NCI-H1417 treated with DMSO at 0.1 percent for 48 hours (cell line): ENCODE results near the gene METTL27.
"Not testable (repeated sequence)": the region's sequence is repeated elsewhere in the genome, so short reads cannot be mapped to it uniquely, and the experiment has no call there.

Source experiments
- DNase-seq: peaks from one replicate; lab custom pipeline; 2025; lab: John Stamatoyannopoulos, UW

The METTL27 gene

DNA sequence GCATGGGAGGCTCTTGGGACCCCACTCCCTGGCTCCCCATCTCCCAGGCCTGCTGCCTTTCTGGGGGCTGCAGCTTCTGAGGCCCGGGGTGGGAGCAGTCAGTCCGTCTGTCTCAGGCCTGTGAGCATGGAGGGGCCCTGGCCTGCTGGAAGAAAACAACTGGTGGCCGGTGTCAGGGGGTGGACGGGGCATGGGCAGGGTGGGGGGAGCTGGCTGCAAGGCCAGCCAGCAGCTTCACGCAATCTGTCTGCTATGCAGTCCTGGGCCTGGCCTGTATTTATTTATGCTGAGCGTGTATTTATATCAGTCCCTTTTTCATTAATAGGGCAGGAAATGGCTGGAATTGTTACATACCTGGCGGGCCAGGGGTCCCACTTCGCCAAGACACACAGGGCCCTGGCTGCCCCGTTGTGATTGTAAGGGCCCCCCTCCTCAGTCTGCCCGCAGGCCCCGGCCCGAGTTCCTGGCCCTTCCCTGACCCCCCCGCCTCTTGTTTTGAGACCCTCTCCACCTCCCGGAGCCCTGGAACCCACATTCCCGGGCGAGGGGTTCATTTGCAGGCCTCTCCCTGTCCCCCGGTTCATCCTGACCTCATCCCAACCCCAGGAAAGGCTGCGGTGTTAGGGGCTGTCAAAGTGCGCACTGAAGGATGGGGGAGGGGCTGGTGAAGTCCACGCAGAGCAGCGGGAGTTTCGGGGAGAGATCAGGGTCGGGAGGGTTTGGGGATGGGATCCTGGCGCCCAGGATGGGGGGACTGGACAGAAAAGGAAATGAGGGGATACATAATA lies 26.9 kb upstream of the METTL27 start:
- no peak for DNase-seq

- no peak for DNase-seq
These were observed 24.1 kb upstream of the METTL27 start for GRCh38 chr7:73866446-73866767.

DNA sequence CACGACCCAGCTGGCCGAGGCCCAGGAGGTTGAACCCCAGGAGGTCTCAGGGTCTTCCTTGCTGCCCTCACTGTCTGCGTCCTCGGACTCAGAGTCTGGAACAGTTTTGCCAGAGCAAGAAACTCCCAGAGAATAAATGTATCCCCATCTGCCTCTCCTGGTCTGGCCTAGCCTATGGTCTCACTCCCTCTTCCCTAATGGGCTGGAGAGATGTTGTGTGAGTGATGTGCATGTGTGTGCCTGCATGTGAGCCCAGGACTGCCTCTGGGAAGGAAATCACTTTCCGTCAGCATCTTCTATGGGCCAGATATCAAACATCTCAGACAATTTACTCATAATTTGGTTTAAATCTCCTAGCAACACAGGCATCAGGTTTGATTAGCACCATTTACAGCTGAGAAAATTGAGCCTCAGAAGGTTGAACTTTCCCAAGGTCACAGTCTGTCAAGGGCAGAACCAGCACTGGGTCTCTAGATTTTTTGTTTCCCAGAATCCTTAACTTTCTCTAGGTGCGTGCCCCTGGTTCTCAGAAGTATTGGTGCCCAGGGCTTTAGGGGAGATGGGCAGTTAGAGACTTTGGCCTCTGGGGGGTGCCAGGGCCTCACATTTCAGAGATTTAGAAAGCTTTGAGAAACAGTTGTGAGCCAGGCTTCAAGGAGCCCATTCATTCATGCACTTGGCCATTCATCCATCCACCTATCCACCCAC lies 23.6 kb upstream of the METTL27 start:
- DNase-seq, result no peak

DNA sequence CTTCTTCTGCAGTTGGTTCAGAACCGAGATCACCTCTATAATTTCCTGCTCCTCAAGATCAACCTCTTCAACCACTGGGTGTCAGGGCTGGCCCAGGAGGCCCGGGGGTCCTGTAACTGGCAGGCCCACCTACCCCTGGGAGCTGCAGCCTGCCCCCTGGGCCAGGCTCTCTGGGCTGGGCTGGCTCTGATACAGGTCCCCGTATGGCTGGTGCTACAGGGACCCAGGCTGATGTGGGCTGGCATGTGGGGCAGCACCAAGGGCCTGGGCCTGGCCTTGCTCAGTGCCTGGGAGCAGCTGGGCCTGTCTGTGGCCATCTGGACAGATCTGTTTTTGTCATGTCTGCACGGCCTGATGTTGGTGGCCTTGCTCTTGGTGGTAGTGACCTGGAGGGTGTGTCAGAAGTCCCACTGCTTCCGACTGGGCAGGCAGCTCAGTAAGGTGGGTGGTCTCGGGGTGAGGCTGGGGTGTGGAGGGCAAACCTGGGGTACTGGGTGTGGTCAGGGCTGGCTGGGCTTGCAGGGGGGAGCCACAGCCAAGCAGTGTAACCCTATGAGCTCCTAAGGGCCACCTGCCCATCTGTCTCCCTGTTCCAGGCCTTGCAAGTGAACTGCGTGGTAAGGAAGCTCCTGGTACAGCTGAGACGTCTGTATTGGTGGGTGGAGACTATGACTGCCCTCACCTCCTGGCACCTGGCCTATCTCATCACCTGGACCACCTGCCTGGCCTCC lies 22.8 kb upstream of the METTL27 start:
- no peak for DNase-seq

DNA sequence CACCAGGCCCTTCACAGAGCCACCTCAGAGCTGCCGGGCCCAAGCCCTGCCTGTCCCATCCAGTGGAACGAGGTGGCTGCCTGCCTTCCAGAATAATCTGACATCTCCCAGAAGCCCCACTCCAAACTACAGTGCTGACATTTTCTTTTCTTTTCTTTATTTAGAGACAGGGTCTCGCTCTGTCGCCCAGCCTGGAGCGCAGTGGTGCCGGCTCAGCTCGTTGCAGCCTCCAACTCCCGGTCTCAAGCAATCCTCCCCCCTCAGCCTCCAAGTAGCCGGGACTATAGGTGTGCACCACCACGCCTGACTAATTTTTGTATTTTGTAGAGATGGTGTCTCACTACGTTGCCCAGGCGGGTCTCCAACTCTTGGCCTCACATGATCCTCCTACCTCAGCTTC lies 19.0 kb upstream of the METTL27 start:
- DNase-seq, result no peak

DNA sequence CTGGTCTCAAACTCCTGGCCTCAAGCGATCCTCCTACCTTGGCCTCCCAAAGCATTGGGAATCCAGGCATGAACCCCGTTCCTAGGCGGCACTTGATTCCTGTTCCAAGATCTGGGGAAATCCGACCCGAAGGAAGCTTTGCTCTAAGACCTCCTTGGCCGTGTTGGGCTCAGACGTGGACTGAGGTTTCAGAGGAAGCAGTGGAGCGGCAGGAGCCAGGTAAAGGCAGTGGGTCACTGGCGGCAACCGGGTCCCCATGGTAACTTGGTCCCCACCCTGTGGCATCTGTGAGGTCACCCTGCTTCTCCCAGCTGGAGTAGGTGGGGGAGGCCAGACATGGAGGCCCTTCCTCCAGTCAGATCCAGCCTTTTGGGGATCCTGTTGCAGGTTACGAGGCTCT lies 18.5 kb upstream of the METTL27 start, which contains the start of gene TMEM270:
TSS of gene TMEM270 (plus strand) at position 301 of the 400 bp plus-strand sequence. CDS start at position 337, 36 bp downstream.
- DNase-seq, result no peak

- DNase-seq, result no peak
These were observed 16.5 kb upstream of the METTL27 start for GRCh38 chr7:73858807-73859206.

- DNase-seq, result no peak
These were observed 14.6 kb upstream of the METTL27 start for GRCh38 chr7:73856941-73857340.

DNA sequence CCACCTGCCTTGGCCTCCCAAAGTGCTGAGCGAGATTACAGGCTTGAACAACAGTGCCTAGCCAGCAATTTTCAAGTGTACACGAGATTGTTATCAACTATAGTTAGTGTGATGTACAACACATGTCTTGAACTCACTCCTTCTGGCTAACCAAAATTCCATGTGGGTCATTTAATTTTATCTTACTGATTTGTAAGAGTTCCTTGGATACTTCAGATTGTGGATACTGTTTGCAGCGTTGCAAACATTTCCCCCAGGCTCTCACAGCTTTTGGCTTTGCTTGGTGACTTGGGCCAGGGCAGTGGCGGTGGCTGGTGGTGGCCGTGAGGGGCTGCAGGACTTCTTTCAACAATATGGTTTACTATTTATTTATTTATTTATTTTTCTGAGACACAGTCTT lies 10.2 kb upstream of the METTL27 start:
- no peak for DNase-seq

DNA sequence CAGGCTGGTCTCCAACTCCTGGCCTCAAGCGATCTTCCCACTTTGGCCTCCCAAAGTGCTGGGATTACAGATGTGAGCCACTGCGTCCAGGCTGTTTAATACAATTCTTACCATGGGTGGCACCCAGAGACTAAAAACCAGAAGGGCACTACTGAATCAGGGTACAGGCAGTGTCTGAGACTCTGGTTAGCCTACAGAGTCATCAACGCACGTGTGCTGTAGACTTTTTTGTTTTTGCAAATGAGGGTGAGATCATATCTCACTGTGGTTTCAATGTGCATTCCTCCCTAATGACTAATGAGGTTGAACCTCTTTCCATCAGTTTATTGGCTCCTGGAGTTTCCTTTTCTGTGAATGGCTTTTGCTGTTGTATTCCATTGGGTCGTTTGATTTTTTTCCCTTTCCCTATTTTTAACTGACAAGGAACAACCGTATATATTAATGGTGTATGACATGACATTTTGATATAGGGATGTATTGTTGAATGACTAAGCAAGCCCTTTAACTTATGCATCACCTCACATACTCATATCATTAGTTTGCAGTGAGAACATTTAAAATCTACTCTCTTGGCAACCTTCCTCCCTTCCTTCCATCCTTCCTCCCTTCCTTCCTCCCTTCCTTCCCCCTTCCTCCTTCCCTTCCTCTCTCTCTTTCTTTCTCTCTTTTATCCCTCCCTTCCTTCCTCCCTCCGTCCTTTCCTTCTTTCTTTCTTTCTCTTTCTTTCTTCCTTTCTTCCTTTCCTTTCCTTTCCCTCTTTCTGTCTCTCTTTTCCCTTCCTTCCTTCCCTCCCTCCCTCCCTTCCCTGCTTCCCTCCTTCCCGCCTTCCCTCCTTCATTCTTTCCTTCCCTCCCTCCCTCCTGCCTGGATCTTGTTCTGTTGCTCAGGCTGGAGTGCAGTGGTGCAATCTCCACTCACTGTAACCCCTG lies 9.4 kb upstream of the METTL27 start:
- DNase-seq, result no peak

DNA sequence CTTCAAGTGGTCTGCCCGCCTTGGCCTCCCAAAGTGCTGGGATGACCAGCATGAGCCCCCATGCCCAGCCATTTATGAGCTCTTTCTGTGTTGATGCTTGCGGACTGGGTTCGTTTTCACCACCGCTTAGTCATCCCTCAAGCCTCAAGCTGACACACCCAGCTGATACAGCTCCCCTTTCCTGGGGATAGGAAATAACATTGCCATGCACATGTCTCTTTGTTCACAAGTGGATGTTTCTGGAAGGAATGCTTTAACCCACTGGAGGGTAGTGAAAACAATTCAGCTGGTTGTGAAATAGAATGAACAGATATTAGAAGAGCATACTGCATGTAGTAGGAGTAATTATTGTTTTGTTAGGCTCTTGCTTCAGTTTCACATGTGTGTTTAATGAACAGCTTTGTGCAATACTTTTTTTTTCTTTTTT lies 8.5 kb upstream of the METTL27 start:
- DNase-seq, result no peak

- no peak for DNase-seq
These were observed 5.8 kb upstream of the METTL27 start for GRCh38 chr7:73847941-73848723.

DNA sequence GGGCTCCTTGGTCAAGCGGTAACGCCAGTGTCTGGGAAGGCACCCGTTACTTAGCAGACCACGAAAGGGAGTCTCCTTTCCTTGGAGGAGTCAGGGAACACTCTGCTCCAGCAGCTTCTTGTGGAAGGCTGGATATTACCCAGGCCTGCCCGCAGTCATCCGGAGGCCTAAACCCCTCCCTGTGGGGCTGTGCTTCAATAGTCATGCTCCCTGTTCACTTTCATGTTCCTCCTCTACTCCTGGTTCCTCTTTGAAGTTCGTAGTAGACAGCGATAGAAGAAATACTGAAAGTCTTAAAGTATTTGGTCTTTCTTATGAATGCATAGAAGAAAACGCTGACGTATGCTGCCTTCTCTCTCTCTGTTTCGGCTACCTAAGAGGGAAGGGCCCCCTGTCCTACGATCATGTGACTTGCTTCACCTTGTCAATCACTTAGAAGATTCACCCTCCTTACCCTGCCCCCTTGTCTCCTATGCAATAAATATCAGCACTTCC lies 3.4 kb upstream of the METTL27 start:
- DNase-seq, result not testable (repeated sequence)

- no peak for DNase-seq
These were observed 2.6 kb upstream of the METTL27 start for GRCh38 chr7:73844848-73845460.

DNA sequence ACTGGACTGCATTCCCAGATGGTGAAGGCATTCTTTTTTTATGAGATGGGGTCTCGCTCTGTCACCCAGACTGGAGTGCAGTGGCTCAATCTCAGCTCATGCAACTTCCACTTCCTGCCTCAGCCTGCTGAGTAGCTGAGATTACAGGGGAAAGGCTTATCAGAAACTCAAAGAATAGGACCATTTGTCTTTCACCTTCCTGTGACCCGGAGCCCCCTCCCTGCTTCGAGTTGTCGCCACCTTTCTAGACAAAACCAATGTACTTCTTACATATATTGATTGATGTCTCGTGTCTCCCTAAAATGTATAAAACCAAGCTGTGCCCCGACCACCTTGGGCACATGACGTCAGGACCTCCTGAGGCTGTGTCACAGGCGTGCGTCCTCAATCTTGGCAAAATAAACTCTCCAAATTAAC lies 1.8 kb upstream of the METTL27 start:
- DNase-seq, result no peak

GRCh38 chr7:73841689-73842066 lies 638 bp downstream of the METTL27 start:
- no peak for DNase-seq

- DNase-seq, result no peak
These were observed 1.5 kb downstream of the METTL27 start for GRCh38 chr7:73840715-73841379.

DNA sequence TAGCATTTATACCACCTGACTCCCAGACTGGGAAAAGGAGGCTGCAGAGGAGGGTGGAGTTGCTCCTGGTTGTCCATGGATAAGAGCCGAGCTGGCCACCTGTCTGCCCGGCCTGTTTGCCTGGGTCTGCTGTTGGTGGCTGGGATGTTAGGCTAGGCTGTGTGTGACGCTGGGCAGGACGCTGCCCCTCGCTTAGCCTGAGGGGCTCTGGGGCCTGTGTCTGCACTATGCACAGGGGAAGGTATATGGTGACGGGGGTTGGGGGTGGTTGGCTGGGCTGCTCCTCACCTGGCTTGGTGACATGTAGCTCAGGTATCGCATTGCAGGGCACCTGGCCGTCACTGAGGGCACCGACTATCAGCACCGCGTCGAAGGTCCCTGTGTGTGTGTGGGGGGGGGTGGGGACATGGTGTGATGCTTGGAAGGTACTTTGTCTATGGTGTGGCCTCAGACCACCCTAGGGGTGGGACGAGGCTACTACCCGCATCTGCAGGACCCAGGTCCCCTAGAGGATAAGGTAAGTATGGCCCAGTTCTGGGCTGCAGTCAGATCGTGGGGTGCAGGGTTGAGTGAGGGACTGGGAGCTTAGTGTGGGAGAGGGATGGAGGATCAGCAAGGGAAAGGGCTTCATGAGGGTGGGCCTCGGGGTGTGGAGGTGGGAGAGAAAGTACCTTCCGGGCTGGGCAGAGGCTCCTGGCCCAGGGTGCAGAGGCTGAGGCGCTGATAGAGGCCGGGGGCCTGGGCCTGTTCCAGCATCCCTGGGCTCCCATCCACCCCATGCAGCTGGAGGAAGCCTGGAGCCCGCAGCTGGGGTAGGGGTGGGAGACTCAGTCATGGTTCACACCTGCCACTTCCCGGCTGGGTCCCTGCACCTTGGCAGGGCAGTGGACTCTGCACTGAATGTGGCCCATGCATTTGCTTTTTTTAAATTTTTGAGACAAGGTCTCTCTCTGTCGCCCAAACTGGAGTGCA lies 2.3 kb downstream of the METTL27 start:
- no peak for DNase-seq

- DNase-seq, result no peak
These were observed 3.0 kb downstream of the METTL27 start for GRCh38 chr7:73839290-73839689.
